Activated CD8-positive, alpha-beta memory T cell treated with anti-CD3 and anti-CD28 coated beads, Interleukin-2, amount 50 U/mL, for 24 hours (primary cell): ENCODE measurements around the gene UPK1A.
"Not testable (repeated sequence)": the region's sequence is repeated elsewhere in the genome, so short reads cannot be mapped to it uniquely, and the experiment has no call there.

Source experiments
- DNase-seq: peaks from one replicate; pipeline ENCODE4 v3.0.0-alpha.2; 2020; ENCODE audit errors: extremely low read depth

The UPK1A gene

DNA sequence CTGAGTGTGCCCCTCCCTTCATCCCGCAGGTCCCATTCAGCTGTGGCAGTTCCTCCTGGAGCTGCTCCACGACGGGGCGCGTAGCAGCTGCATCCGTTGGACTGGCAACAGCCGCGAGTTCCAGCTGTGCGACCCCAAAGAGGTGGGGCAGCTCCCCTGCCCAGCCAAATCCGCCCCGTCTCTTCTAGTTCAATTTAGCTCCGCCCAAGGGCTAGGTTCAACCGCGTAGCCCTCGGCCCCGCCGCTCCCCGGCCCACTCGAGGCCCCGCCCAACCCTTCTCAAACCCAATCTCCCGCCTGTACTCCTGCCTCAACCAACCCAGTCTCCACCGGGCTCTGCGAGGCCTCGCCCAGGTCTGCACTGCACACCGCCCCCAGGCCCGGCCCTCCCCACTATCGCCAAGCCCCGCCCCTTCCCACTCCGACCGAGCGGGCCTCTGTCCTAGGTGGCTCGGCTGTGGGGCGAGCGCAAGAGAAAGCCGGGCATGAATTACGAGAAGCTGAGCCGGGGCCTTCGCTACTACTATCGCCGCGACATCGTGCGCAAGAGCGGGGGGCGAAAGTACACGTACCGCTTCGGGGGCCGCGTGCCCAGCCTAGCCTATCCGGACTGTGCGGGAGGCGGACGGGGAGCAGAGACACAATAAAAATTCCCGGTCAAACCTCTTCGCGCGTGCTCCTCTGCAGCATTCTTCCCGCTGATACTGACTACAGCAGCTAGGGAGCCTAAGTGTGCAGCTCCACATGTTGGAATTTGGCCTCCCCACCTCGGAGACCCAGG lies 21.9 kb upstream of the UPK1A start:
- peak; percentile 89 for DNase-seq

DNA sequence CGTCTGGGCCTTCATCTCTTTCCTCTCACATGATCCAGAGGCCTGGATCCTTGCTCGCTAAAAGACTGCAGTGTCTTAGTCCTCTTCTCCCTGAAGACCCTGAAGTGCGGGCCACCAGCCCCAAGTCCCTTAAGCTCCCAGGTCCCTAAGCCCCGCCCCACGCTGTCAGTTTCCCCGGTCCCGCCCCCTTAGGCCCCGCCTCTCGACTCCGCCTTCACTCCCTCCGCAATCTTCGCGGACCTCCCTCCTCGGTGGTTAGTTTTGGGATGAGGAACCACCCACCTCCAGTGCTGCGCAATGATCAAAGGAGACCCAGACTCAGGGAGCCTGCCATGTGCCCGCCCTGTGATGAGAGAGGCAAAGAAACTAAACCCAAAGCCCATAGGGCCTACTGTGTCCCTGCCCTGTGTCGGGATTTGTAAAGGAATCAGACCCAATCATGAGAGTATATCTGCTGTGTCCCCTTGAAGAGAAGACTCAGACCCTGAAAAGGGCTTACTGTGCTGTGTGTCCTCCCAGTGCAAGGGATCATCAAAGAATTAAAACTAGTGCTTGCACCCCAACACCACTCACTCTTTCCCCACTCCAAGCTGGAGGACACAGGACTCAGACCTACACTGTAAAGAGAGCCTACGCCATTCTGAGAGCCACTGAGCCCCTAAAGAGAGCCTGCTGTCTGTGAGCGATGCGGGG lies 21.2 kb upstream of the UPK1A start:
- DNase-seq = peak; percentile 72

DNA sequence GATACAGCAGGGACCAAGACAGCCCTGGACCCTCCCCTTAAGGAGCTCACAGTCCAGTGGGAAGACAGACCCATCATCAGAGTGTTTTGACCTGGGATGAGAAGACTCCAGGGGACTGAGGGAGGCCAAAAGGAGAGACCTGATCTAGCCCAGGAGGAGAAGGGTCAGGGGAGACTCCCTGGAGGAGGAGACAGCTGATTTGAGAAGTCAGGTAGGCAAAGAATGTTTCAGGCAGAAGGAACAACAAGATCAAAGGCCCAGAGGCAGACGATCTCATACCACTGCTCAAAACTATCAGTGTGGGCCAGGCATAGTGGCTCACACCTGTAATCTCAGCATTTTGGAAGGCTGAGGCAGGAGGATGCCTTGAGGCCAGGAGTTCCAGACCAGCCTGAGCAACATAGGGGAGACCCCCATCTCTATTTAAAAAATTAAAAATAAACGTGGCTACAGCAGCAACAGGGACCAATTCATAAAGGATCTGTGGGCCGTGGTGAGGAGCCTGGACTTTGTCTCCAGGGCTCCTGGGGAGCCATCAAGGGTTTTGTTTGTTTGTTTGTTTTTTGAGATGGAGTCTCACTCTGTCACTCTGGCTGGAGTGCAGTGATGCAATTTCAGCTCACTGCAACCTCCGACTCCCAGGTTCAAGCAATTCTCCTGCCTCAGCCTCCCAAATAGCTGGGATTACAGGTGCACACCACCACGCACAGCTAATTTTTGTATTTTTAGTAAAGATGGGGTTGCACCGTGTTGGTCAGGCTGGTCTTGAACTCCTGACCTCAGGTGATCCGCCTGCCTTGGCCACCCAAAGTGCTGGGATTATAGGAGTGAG lies 20.4 kb upstream of the UPK1A start:
- no peak for DNase-seq

DNA sequence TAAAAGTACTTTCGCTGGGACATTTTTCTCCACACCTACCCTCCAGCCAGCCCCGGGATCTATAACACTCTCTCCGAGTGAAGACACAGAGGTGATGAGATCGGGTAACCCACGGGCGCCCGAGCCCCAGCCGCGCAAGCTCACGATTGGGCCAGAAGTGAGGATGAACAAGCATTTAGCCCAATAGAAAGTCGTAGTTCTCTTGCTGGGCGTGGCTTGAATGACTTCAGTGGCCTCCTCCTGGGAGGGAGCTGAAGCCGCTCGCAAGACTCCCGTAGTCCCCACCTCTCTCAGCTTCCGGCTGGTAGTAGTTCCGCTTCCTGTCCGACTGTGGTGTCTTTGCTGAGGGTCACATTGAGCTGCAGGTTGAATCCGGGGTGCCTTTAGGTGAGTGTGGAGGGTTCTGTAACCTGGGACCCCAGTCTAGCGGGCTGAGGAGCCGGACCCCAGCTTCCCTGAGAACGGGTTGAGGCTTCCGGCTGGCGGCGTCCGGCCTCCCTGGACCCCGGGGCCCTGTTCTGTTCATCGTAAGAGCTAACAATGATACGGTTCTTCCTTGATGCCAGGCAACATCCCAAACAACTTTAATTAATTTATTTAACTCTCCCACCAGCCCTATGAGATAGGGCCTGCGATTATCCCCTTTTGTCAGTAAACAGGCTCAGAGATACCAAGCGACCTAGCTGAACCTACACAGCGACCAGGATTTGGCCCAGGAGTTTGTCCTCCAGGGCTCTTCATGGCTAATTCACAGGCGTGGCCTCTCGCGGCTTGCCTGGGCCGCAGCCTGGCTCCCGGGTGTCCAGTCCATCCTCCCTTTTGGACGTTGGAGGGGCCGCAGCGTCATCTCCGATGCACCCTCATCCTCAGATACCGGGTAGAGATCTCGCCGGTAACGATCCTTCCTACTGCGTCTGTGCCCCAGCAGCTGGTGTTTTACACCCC lies 18.0 kb upstream of the UPK1A start, which contains the start of gene COX6B1:
COX6B1 (plus strand) TSS at position 307 of the 945 bp plus-strand sequence. CDS start 2,921 bp downstream, outside the sequence.
- DNase-seq = peak; percentile 87

DNA sequence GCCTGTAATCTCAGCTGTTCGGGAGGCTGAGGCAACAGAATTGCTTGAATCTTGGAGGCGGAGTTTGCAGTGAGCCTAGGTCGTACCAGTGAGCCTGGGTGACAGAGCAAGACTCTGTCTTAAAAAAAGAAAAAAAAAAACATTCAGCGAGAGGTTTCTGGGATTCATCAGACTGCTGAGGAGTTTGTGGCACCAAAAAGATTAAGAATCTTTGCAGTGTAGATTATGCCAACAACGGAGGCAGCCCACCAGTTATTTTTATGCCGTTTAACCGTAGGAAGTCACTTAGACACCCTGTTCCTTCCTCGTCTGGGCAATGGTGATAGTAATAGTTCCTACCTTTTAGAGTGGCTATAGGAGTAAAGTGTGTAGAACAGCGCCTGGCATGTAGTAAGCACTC lies 15.7 kb upstream of the UPK1A start:
- no peak for DNase-seq

DNA sequence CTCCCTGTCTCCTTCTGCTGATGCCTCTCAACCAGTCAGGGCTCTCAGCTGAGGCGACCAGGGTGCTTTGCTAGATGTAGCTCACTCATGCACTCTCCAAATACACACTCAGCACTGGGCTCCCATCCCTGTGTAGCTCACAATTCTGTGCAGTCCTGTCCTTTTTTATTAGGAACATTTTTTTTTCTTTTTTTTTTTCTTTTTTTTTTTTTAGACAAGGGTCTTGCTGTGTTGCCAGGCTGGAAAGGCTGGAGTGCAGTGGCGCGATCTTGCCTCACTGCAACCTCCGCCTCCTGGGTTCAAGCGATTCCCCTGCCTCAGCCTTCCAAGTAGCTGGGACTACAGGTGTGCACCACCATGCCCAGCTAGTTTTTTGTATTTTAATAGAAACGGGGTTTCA lies 11.5 kb upstream of the UPK1A start:
- DNase-seq = not testable (repeated sequence)

DNA sequence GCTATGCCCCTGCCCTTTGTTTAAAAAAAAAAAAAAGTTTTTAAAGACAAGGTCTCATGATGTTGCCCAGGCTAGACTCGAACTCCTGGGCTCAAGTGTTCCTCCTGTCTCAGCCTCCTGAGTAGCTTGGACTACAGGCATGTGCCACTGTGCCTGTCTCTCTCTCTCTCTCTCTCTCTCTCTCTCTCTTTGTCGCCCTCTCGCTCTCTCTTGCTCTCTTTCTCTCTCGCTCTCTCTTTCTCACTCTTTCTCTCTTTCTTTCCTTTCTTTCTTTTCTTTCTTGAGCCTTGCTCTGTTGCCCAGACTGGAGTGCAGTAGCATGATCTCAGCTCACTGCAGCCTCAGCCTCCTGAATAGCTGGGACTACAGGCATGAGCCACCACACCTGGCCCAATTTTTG lies 10.7 kb upstream of the UPK1A start:
- no peak for DNase-seq

DNA sequence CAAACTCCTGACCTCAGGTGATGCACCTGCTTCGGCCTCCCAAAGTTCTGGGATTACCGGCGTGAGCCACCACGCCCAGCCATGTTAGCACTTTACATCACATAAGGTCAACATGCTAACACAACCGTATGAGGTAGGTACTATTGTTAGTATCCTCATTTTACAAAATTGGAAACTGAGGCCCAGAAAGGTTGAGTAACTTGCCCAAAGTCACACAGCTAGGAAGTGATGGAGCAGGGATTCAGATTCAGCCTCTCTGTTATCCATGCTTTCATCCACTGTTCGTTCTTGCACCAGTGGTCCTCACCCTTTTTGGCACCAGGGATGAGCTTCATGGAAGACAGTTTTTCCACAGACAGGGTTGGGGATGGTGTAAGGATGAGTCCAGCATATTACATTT lies 9.6 kb upstream of the UPK1A start:
- no peak for DNase-seq

DNA sequence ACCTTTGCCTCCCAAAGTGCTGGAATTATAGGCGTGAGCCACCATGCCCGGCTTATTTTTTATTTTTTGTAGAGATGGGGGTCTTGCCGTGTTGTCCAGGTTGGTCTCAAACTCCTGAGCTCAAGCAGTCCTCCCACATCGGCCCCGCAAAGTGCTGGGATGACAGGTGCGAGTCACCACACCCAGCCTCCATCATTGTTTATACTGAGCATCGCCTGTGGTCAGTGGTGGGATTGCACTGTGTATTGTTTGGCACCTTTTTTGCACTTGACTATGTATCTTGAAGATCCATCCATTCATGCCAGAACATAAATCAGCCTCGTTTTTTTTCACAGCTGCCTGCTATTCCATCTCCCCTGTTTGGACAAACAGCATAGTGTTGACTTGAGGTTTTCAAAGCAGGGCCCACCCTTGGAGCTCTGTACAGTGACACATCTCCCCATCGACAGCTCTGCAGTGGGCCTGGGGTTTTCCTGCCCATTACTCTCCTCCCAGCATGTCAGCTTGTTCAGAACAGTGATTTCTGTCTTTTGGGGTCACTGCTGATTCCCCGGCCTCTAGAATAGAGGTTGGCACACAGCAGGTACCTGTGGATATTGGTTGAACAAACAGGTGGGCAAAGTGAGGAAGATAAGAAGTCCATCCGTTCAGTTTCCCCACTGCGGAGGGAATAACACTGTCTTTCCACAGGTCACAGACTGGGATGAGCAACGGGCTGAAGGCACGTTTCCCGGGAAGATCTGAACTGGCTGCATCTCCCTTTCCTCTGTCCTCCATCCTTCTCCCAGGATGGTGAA lies 8.2 kb upstream of the UPK1A start:
- no peak for DNase-seq

DNA sequence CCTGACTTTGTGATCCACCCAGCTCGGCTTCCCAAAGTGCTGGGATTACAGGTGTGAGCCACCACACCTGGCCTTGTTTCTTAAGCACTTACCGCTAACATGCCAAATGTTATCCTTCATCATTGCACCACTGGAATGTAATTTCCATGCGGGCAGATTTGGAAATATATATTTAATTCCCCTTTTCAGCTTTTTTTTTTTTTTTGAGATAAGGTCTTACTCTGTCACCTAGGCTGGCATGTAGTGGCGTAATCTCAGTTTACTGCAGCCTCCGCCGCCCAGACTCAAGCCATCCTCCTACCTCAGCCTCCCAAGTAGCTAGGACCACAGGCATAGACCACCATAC lies 4.3 kb upstream of the UPK1A start:
- DNase-seq = no peak

DNA sequence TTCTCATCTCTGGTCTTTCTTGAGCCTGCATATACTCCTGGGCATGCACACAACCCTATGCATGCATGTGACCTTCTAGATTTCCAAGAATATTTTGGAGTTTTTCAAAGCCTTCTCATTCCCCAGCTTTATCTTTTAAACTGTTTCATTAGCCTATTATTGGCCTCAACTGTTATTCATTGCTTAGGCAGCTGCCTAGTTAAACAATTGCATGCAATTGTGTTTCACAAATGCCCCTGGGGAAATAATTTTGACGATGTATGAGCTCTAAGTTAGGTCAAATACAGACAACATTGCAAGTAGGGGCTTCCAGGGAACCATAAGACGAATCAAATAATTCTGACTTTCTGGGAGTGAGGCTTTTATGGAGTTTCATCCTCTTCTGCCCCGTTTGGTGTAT lies 2.3 kb upstream of the UPK1A start:
- DNase-seq = no peak

DNA sequence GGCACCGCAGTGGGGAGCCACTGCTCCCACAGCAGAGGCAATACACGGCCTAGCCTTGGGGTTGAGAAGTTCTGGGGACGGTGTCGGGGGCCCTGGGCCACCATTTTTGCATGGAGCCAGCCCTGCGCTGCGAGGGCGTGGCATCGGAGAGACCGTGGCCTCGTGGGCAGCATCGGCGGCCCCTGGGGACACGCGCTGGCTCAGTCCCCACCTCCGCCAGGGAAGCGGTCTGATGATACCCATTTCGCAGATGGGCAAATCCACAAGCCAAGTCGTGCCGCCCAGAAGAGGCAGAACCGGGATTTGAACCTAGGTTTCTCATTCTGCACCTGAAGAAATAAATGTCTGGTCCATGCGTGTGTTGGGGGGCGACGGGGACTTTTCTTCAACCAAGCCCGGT lies 1.2 kb upstream of the UPK1A start:
- no peak for DNase-seq

DNA sequence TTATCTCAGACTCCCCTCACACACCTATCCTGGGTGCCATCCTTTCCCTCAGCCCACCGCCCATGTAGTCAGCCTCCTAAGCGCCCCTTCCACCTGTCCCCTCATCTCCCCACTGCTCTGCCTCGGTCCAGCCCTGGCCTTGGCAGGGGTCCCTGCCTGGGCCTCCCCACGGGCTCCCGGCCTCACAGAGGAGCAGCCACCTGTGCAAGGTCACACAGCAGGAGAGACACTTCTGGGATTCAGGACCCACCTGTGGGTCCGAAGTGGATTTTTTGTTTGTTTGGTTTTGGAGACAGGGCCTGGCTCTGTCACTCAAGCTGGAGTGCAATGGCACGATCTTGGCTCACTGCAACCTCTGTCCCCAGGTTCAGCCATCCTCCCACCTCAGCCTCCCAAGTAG lies 713 bp upstream of the UPK1A start:
- no peak for DNase-seq

DNA sequence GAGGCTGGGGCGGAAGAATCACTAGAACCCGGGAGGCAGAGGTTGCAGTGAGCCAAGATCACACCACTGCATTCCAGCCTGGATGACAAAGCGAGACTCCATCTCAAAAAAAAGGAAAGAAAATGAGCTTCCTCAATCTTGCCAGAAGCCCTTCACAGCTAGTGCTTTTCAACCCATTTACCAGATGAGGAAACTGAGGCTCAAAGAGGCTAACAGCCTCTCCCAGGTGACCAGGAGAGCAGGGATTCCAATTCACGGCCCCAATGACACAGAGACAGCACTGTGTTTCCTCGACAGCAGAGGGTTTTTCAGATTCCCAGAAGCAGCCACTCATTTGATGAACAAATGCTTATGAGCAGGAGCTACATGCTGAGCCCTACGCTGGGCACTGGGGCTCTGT lies 3.2 kb downstream of the UPK1A start:
- DNase-seq = no peak

DNA sequence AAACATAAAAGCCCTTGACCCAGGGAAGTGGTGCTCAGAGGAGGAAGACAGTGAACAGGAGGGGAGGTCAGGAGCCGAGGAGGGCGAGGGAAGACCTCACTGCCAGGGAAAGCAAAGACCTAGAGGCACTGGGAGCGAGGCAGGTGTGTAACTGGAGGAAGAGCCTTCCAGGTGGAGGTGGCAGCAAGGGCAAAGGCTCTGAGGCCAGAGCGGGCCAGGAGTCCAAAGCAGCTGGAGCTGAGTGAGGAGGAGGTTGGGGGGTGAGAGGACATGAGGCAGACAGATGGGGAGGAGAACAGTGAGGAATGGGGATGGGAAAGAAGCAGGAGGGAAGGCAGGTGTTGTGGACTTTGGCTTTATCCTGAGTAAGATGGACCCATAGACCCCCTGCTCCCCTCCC lies 3.7 kb downstream of the UPK1A start:
- DNase-seq = no peak

DNA sequence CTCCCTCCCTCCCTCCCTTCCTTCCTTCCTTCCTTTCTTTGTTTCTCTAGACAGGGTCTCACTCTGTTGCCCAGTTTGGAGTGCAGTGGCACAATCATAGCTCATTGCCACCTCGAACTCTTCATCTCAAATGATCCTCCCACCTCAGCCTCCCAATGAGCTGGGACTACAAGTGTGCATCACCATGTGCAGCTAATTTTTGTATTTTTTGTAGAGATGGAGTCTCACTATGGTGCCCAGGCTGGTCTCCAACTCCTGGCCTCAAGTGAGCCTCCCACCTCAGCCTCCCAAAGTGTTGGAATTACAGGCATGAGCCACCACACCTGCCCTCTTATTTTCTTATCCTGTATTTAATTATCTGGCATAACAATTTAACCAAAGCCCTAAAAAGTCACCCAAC lies 4.4 kb downstream of the UPK1A start:
- no peak for DNase-seq

DNA sequence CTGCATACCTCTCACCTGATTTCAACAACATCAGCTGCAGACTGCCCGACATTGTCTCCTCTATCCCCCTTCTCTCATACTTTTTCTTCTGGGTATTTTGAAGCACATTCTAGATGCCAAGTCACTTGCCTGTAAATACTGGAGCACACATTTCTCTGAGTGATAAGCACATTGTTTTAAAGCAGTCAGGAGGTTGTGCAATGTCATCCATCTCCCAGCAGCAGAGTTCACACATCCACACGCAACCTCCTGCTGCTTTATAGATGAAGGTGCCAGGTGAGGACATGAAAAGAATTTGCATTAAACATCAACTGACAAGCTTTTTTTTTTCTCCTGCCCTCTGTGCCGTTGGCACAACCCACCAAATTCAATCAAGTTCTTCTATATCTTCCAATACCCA lies 5.5 kb downstream of the UPK1A start:
- DNase-seq = no peak

DNA sequence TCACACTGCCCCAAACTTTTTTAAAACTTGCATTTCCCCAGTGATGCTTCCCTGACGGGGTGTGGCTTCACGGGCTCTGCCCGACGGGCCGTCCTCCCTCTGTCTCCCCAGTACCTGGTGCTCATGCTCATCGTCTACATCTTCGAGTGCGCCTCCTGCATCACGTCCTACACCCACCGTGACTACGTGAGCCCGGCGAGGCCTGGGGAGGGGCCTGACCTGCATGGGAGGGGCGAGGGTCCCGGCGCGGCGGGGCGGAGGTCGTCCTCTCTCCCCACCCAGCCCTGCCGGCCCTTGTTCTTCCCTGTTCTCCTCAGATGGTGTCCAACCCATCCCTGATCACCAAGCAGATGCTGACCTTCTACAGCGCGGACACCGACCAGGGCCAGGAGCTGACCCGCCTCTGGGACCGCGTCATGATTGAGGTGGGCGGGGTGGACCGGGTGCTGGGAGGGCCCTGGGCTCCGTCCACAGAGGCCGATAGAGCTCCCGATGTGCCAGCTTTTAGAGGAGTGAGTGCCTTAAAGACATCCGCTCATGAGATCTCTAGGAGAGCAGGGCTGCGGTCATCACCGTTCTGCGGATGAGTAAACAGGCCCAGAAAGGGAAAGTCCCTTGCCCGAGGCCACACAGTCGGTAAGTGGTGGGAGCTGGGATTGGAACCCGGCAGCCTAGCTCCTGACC lies 6.9 kb downstream of the UPK1A start:
- DNase-seq = peak; percentile 6

DNA sequence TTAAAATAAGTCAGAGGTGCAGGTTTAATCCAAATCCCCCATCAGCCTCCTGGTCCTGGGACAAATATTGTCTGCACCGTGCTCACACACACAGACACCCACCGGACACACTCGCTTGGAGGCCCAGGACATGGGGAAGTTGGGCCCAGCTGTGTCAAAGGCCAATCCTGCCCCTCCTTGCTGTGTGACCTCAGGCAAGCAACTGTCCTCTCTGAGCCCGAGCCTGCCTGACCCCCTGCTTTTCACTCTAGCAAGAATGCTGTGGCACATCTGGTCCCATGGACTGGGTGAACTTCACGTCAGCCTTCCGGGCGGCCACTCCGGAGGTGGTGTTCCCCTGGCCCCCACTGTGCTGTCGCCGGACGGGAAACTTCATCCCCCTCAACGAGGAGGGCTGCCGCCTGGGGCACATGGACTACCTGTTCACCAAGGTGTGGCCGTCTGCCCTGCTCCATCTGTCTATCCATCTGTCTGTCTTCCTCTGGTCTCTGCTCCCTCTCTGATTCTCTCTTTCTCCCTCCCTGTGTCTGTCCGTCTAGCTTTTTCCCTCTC lies 9.3 kb downstream of the UPK1A start:
- no peak for DNase-seq

DNA sequence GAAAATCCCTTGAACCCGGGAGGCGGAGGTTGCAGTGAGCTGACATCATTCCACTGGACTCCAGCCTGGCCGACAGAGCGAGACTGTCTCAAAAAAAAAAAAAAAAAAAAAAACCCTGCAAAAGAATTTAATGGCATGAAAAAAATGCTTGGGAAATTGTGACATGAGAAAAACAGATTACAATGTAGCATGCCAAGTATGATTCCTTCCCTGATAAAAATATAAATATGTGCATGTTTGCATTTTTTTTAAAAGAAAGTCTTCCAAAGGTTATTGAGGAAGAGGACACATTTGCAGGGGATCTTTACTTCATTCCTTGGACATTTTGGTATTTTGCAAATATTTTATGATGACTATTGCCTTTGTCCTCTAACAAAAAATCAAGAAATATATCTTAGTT lies 23.5 kb downstream of the UPK1A start:
- no peak for DNase-seq
